Measurements from ENCODE around the gene CRISP1.

The CRISP1 gene

DNA sequence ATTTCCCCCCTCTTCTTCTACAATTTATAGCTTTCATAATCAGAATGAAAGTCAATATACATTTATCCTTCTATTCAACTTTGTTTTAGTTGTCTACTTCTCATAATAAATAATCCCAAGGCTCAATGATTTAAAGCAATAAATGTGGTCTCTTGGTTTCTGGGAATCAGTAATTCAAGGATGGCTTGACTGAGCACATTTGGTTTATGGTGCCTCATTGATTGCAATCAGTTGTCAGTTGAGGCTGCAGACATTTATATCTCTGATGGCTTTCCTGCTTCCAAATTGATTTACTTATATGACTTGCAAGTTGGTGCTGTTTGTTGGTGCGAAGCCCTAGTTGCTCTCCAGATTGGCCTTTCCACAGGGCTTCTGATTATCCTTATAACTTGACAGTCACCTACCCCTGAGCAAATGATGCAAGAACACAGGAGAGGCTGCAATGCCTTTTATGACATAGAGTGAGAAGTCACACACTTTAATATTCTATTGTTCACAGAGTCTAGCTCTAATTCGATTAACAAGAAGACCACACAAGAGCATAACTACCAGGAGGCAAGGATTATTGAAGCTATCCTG, 2.7 kb upstream of the CRISP1 start:
- TF ChIP-seq POLR2A (IDR thresholded peaks at IDR 0.05; ENCODE audit: low read length), result no peak
- TF ChIP-seq GATA1 (IDR thresholded peaks at IDR 0.05; ENCODE audit: low read depth, low read length), result no peak
- DNase-seq, result peak in 1 of 2 experiments; percentile 26

DNA sequence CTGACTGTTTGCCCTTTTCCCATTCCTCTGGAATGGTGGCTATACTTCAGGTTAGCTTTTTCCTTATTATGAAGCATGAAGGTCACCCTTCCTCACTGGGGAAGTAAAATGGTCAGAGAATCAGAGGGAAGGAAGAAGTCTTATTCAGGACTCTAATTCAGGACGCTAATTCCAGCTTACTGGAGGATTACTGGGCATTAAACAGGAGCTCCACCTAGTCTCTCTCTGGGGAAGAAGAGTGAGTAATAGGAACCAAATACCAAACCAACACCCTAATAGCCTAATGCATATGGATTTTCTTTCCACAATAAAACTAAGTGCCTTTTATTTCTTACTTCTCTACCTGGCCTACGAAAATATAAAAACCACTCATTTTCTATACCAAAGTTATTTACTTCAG, 10.1 kb downstream of the CRISP1 start:
- no peak for TF ChIP-seq GATA1 (IDR thresholded peaks at IDR 0.05; ENCODE audit: low read depth, low read length)

DNA sequence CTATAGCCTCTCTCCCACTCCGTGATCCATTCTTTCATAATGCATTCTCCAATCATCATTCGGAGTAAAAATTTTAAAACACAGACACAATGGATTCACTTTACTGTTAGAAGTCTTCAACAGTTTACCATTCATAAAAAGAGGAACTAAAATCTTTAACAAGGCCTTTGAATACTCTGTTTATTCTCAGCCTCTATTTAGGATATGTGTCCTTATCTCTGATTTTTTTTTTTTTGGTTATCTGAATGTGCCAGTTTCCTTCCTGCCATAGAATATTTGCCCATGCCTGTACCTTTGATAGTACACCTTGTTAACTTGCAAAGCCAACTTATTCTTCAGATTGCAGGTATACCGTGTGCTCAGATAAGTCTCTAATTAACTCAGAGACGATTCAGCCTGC, 11.1 kb downstream of the CRISP1 start:
- DNase-seq, result no peak
- no peak for TF ChIP-seq POLR2A (IDR thresholded peaks at IDR 0.05; ENCODE audit: low read length)
- TF ChIP-seq GATA1 (IDR thresholded peaks at IDR 0.05; ENCODE audit: low read depth, low read length), result no peak

More for the DNA sequence above, 10.1 kb downstream of the CRISP1 start:
- DNase-seq, result no peak

DNA sequence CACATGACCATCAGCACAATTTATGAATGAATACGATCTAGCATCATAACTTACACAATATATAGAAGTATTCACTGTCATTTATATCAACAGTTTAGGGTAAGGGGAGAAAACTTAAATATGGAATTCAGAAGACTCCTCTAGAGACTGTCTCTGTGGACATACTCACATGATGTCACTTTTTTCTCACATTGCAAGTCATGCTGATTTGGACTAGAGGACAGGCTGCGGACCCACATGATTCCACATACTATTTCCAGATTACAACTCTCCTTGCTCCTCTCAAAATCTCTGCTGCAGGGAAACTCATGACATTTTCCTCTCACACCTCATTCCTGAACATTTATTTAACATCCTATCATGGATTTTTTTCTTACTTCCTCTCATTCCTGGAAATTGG, 13.4 kb downstream of the CRISP1 start:
- TF ChIP-seq POLR2A (IDR thresholded peaks at IDR 0.05; ENCODE audit: low read length), result no peak
- TF ChIP-seq GATA1 (IDR thresholded peaks at IDR 0.05; ENCODE audit: low read depth, low read length), result no peak
- DNase-seq, result peak; percentile 19 to 53

DNA sequence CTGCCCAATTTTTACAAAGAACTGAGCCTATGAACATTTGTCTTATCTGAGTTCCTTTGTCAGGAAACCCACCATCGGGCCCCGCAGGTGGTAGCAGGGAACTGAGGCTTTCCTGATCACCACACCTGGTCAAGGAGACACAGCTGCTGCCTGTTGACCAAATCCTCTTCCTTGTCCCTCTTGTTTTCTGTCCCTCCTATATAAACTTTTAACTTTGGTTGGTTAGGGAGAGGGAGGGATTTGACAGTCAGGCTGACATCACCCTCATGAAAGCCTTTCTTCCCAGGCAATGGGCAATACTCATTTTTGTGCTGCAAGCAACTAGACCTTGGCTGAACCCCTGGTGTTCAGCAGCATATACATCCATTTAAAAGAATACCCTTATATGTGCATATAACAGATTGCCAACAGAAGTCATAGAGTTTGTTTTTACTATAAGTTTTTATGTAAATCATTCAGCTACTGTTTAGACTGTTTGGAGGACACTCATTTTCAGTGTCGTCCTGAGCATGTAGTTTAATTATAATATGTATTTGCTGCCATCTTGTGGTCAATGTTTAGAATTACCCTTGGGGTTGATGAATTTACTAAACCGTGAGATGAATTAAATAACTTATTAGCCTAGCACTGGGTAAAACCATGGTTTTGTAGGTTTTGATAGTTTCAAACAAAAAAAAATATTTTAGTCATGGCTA, 17.0 kb downstream of the CRISP1 start:
- TF ChIP-seq GATA1 (IDR thresholded peaks at IDR 0.05; ENCODE audit: low read depth, low read length) (no peak), POLR2A (IDR thresholded peaks at IDR 0.05; ENCODE audit: low read length) (no peak)
- DNase-seq, result peak; percentile 84 to 87

DNA sequence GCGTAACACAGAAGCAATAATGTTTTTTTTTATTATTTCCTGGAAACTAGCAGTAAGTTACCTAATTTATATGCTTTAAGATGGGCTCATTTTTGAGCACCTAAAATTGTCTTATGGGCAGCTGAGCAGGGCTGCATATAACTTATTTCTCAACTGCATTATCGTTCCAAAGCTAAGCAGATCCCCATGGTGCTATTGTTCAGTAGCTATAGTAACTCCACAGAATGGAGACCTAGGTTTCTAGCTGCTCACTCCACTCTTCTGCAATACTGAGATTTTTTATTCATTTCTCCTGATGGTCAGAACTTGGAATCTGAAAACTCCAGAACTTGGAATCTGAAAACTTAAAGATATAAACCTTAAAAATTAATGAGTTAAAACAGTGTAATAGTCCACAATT, 18.7 kb downstream of the CRISP1 start:
- no peak for DNase-seq
- no peak for TF ChIP-seq POLR2A (IDR thresholded peaks at IDR 0.05; ENCODE audit: low read length)
- no peak for TF ChIP-seq GATA1 (IDR thresholded peaks at IDR 0.05; ENCODE audit: low read depth, low read length)

DNA sequence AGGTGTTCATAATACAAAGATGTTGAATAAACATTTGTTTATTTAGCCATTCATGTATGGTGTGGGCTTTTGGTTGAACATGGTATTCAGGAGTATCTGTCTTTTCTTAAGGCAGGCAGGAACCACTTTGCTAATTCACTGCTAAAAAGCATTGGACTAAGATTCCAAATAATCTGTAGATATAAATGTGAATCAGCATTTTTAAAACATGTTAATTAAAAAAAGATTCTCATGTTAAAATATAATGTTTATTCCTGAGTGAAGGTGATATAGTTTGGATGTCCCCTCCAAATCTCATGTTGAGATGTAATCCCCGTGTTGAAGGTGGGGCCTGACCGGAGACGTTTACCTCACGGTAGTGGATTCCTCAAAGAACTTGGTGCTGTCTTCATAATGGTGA, 19.3 kb downstream of the CRISP1 start:
- DNase-seq, result no peak
- TF ChIP-seq GATA1 (IDR thresholded peaks at IDR 0.05; ENCODE audit: low read depth, low read length), result no peak
- TF ChIP-seq POLR2A (IDR thresholded peaks at IDR 0.05; ENCODE audit: low read length), result no peak

DNA sequence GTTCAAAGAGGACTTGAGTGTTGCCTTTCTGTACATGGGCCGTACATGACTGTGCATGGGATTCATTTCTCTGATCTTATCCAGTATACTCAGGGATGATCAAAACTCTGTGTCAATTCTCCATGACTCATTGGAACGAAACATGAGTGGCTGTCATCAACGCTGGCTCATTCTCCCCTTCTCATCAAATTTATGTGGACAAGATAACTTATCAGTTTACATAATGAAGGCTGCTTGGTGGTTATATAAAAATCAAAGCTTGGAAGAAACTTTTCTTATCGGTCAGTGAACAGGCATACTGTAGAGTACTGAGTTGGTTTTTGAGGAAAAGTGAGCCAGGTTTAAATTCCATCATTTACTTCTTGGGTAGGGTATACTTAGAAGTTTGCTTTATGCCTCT, 24.9 kb downstream of the CRISP1 start:
- peak; percentile 84 for DNase-seq
- TF ChIP-seq GATA1 (IDR thresholded peaks at IDR 0.05; ENCODE audit: low read depth, low read length) (no peak), POLR2A (IDR thresholded peaks at IDR 0.05; ENCODE audit: low read length) (no peak)

DNA sequence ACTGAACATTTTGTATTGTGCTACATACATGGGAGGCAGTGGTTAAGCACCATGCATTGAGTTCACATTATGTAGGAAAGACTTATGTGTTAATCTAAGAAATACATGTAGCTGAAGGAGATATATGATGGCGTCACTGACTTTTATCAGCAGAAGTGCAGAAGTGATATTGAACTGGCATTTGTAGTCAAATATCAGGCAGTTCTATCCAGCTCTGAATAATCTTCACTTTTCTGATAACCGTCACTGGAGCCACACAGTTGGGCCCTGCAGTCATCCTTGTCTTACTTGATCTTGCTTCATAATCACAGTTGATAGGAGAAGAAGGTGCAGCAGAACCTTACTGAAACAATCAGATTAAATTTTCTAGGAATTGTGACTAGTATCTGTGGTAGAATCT, 26.4 kb downstream of the CRISP1 start:
- DNase-seq, result peak; percentile 77 to 94
- TF ChIP-seq GATA1 (IDR thresholded peaks at IDR 0.05; ENCODE audit: low read depth, low read length) (no peak), POLR2A (IDR thresholded peaks at IDR 0.05; ENCODE audit: low read length) (no peak)

DNA sequence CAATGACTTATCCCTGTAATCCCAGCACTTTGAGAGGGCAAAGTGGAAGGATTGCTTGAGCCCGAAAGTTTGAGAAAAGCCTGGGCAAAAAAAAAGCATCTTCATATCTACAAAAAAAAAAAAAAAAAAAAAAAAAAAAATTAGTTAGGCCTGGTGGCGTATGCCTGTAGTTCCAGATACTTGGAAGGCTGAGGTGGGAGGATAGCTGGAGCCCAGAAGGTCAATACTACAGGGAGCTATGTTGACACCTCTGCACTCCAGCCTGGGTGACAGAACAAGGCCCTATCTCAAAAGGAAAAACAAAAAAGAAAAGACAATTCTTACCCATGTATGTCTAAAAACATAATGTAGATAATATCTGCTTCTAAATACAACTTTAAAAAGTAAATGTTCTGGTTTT, 27.2 kb downstream of the CRISP1 start:
- DNase-seq, result no peak
- TF ChIP-seq POLR2A (IDR thresholded peaks at IDR 0.05; ENCODE audit: low read length), result no peak

DNA sequence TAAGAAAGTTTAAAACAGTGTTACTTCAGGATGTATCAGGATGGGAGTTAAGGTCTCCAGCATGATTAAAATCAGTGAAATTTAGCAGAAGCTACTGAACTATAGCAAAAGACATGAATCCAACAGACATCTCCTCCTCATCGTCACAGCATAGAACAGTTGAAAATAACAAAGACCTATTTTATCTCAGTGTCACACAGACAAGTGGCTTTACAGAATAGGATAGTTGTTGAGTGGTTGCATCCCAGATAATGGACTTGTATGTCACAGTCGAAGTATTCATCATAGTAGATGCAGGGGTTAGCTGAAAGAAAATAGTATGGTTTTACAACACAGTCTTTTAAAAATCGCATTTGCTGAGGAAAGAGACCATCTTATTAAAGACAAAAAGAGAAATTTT, 31.2 kb downstream of the CRISP1 start:
- DNase-seq, result peak; percentile 42 to 79
- TF ChIP-seq POLR2A (IDR thresholded peaks at IDR 0.05; ENCODE audit: low read length), result no peak
- TF ChIP-seq GATA1 (IDR thresholded peaks at IDR 0.05; ENCODE audit: low read depth, low read length), result no peak

DNA sequence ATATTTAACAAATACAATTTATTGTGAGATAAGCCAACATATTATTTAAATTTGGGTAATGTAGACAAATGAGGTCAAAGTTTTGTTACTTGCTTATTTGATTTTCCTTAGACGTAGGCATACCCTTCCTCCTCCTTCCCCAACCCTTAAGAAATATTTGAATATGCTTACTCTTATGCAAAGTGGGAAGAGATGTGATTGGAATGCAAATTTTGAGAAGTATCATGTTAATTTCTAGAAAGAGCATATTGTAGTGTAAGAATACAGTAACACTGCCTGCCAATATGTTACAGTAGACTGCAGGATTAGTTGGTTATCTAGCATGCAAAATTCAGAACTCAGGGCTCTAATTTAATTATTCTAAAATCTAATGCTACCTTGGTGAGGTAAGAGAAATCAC, 32.9 kb downstream of the CRISP1 start:
- DNase-seq, result no peak
- TF ChIP-seq GATA1 (IDR thresholded peaks at IDR 0.05; ENCODE audit: low read depth, low read length), result no peak
- TF ChIP-seq POLR2A (IDR thresholded peaks at IDR 0.05; ENCODE audit: low read length), result no peak

DNA sequence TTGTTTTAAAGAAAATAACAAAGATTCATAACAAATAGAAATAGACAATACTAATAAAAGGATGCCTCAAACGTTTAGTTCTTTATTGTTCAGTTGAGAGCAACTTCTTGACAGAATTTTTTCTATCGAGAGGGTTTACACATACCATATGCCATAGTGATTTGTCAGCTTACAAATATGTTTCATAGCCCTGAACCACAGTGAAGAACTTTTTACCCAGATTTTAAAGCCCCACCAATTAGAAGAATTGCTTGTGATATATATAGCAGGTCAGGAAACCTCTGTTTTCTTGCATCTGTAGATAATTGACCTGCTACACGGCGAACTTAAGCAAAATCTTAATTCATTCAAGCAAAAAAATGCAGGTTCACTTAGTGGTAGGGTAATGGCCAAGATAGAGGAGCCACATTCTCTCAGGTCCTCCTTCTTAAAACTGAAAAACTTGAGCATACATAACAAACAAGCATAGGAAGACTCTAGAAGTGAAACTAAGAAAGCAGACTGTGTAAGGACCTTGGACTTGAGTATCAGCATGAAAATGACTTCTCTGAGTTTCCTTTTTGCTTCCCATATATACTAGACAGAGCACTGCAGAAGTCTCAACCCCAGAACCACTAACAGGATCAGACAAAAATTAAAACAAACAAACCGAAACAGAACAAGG, 39.5 kb downstream of the CRISP1 start:
- TF ChIP-seq POLR2A (IDR thresholded peaks at IDR 0.05; ENCODE audit: low read length), result peak; percentile 36
- no peak for TF ChIP-seq GATA1 (IDR thresholded peaks at IDR 0.05; ENCODE audit: low read depth, low read length)
- DNase-seq, result peak; percentile 62 to 67

DNA sequence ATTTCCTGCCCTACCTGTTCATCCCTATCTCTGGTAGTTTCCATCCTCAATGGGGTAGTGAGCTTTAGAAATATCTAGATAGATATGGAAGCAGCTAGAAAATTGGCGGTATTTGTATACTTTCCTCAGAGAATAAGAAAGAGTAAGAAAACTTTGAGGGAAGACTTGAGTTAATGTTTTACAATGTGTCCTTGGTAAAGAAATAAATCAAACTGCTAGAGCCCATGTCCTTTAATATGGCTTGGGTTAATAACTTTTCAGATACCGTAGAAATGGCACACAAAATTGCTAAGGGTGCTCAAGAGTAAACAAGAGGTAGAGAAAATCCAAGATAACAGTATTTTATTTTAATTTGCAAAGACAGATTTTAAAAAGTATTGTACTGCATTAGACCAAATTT, 51.2 kb downstream of the CRISP1 start:
- no peak for DNase-seq
- TF ChIP-seq GATA1 (IDR thresholded peaks at IDR 0.05; ENCODE audit: low read depth, low read length), result no peak
- TF ChIP-seq POLR2A (IDR thresholded peaks at IDR 0.05; ENCODE audit: low read length), result no peak

DNA sequence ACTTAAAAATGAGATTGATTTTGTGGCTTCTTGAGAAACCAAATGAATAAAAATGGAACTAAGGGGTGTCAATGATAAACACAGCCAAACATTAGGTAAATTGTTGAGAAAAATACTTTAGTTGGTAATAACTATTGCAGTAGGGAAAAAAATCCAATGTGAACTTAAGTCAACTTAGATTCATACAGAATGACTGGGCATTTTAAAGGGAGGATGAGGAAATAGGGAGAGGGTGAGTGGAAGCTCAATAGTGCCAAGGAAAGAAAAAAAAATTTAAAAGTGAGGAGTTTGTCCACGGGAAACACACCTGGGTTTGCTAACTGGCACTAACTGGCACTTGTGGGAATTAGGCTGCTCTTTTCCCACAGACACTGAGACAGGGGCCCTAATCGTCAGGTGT, 53.1 kb downstream of the CRISP1 start:
- peak in 1 of 2 experiments; percentile 23 for DNase-seq
- no peak for TF ChIP-seq POLR2A (IDR thresholded peaks at IDR 0.05; ENCODE audit: low read length)

All from erythroblast (primary cell).